ENCODE measurements around the gene DOCK2. TPM values are rescaled to one million over a fixed set of nuclear protein-coding genes. Genes with fewer than 3 reads are reported as not detected.

DOCK2 gene
- total RNA-seq, 1 donor from 2014 or later, result not detected

DNA sequence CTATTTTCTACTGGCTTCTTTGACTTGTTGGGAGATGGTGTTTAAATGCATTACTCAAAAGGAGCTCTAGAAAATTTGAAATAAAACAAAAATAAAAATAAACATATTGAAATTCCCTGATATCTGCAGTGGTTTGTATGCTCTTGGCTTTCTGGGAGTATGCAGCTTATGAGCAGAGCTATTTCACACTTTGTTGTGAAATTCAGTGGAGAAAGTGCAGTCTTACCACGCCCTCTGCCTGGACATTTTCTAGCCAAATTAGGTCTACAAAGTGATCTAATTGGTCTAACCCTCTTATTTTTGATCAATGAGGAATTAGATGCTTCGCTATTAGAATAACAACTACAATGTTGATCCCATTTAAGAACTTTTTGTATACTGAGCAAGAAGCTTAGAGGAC lies 276.4 kb downstream of the DOCK2 start:
- no peak for DNase-seq (ENCODE audit: low read depth)
- Histone ChIP-seq H3K27me3 (ENCODE audit: control insufficient read depth, insufficient read depth, low read length) (no peaks in the 10 kb centered on the region), H3K36me3 (ENCODE audit: control insufficient read depth, insufficient read depth, low read length) (no peaks in the 10 kb centered on the region), H3K4me3 (ENCODE audit: low read depth, low read length) (no peak overlapping the region)
- TF ChIP-seq, protein P1, sequence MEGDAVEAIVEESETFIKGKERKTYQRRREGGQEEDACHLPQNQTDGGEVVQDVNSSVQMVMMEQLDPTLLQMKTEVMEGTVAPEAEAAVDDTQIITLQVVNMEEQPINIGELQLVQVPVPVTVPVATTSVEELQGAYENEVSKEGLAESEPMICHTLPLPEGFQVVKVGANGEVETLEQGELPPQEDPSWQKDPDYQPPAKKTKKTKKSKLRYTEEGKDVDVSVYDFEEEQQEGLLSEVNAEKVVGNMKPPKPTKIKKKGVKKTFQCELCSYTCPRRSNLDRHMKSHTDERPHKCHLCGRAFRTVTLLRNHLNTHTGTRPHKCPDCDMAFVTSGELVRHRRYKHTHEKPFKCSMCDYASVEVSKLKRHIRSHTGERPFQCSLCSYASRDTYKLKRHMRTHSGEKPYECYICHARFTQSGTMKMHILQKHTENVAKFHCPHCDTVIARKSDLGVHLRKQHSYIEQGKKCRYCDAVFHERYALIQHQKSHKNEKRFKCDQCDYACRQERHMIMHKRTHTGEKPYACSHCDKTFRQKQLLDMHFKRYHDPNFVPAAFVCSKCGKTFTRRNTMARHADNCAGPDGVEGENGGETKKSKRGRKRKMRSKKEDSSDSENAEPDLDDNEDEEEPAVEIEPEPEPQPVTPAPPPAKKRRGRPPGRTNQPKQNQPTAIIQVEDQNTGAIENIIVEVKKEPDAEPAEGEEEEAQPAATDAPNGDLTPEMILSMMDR (IDR thresholded peaks at IDR 0.05; ENCODE audit: insufficient read depth, low read length, severe bottlenecking), result no peak
- no peak for FAIRE-seq

GRCh38 chr5:169914766-169915165 lies 277.7 kb downstream of the DOCK2 start:
- Histone ChIP-seq H3K4me3 (ENCODE audit: low read depth, low read length) (no peak overlapping the region), H3K36me3 (ENCODE audit: control insufficient read depth, insufficient read depth, low read length) (no peaks in the 10 kb centered on the region), H3K27me3 (ENCODE audit: control insufficient read depth, insufficient read depth, low read length) (no peaks in the 10 kb centered on the region)
- TF ChIP-seq, protein P1 (IDR thresholded peaks at IDR 0.05; ENCODE audit: insufficient read depth, low read length, severe bottlenecking), result no peak
- DNase-seq (ENCODE audit: low read depth) (no peak), FAIRE-seq (no peak)

- Histone ChIP-seq H3K4me3 (ENCODE audit: low read depth, low read length) (no peak overlapping the region), H3K27me3 (ENCODE audit: control insufficient read depth, insufficient read depth, low read length) (no peaks in the 10 kb centered on the region), H3K36me3 (ENCODE audit: control insufficient read depth, insufficient read depth, low read length) (no peaks in the 10 kb centered on the region)
- TF ChIP-seq, protein P1 (IDR thresholded peaks at IDR 0.05; ENCODE audit: insufficient read depth, low read length, severe bottlenecking), result no peak
- no peak for FAIRE-seq
- no peak for DNase-seq (ENCODE audit: low read depth)
These were observed 280.4 kb downstream of the DOCK2 start for GRCh38 chr5:169917500-169917899.

DNA sequence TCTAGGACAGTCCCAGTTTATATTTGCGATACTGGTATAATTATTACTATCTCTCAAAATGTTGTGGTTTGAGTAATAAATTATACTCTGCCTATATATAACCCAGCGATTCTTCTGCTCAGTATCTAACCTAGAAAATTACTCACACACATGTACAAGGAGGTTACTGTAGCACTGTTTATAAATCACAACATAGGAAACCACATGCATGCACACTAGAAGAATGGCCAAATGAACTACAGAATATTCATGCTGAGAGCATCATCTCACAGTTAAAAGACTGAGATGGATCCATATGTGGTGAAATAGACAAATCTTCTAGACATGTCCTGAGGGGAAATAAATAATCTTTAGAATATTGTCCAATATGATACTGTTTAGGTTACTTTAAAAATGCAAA lies 281.2 kb downstream of the DOCK2 start:
- no peak overlapping the region for H3K4me3 ChIP-seq (ENCODE audit: low read depth, low read length)
- no peak for FAIRE-seq
- H3K27me3 ChIP-seq (ENCODE audit: control insufficient read depth, insufficient read depth, low read length), result no peaks in the 10 kb centered on the region
- no peak for DNase-seq (ENCODE audit: low read depth)
- no peaks in the 10 kb centered on the region for H3K36me3 ChIP-seq (ENCODE audit: control insufficient read depth, insufficient read depth, low read length)
- TF ChIP-seq, protein P1 (IDR thresholded peaks at IDR 0.05; ENCODE audit: insufficient read depth, low read length, severe bottlenecking), result no peak

DNA sequence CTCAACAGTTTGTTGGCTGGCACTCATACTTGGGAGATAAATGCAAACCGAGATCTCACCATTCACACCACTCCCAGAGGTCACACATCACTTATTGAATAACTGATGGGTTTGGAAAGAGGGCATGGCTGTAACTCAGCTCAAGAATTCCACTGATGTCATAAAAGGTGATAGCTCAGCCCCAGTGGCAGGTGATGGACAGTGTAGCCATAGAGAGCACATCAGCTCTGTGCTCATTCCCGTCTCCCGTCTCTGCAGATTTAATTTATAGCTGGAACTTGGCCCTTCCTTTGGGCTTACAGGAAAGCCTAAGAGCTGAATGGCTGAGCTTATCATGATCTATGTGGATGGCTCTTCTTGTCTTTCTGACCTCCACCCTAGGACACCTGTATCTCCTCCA lies 283.4 kb downstream of the DOCK2 start:
- no peak overlapping the region for H3K4me3 ChIP-seq (ENCODE audit: low read depth, low read length)
- DNase-seq (ENCODE audit: low read depth) (no peak), FAIRE-seq (no peak)
- H3K36me3 ChIP-seq (ENCODE audit: control insufficient read depth, insufficient read depth, low read length), result no peaks in the 10 kb centered on the region
- TF ChIP-seq, protein P1 (IDR thresholded peaks at IDR 0.05; ENCODE audit: insufficient read depth, low read length, severe bottlenecking), result no peak
- no peaks in the 10 kb centered on the region for H3K27me3 ChIP-seq (ENCODE audit: control insufficient read depth, insufficient read depth, low read length)

GRCh38 chr5:169921384-169921783 lies 284.3 kb downstream of the DOCK2 start:
- TF ChIP-seq, protein P1 (IDR thresholded peaks at IDR 0.05; ENCODE audit: insufficient read depth, low read length, severe bottlenecking), result no peak
- no peak for DNase-seq (ENCODE audit: low read depth)
- Histone ChIP-seq H3K36me3 (ENCODE audit: control insufficient read depth, insufficient read depth, low read length) (no peaks in the 10 kb centered on the region), H3K27me3 (ENCODE audit: control insufficient read depth, insufficient read depth, low read length) (no peaks in the 10 kb centered on the region), H3K4me3 (ENCODE audit: low read depth, low read length) (no peak overlapping the region)
- FAIRE-seq, result no peak
